CD14-positive monocyte (primary cell): ENCODE measurements around the gene ULK4. TPM values are rescaled to one million over a fixed set of nuclear protein-coding genes. Genes with fewer than 3 reads are reported as not detected.

Experiments
- DNase-seq, 3 donors: peaks; one replicate each; pipeline ENCODE4 v3.0.0-alpha.2; 2011 to 2022
- H2AFZ ChIP-seq: 2 replicates; pipeline ENCODE4 v1.6.0; 2012; ENCODE audit warnings: mild to moderate bottlenecking, low read depth, low read length, inconsistent platforms; ENCODE audit not compliant: insufficient read depth, poor library complexity, severe bottlenecking
- H3K27ac ChIP-seq, 2 donors: 1 replicate in 1 of 2; 2 replicates in 1 of 2; pipeline ENCODE4 v1.5.1; 2012 to 2013; ENCODE audit warnings: low read length in 2 of 2, control low read depth in 1 of 2, inconsistent platforms in 1 of 2, low read depth in 1 of 2, mild to moderate bottlenecking in 1 of 2
- H3K27me3 ChIP-seq, 2 donors: one replicate each; pipeline versions ENCODE4 v1.6.0 to v1.6.1; 2011 to 2013; ENCODE audit warnings: low read length in 2 of 2; ENCODE audit not compliant: control insufficient read depth in 2 of 2, insufficient read depth in 2 of 2
- H3K36me3 ChIP-seq, 2 donors: replicated peaks in 1 of 2; 1 replicate in 1 of 2; 2 replicates in 1 of 2; pipeline versions ENCODE4 v1.5.1 to v1.6.1; 2012 to 2013; ENCODE audit warnings: low read length in 2 of 2, control low read depth in 1 of 2, inconsistent platforms in 1 of 2, mild to moderate bottlenecking in 1 of 2; ENCODE audit not compliant: insufficient read depth in 2 of 2, control insufficient read depth in 1 of 2
- H3K4me1 ChIP-seq, 2 donors: 1 replicate in 1 of 2; 2 replicates in 1 of 2; pipeline versions ENCODE4 v1.5.1 to v1.6.1; 2012 to 2013; ENCODE audit warnings: low read length in 2 of 2, control low read depth in 1 of 2, inconsistent platforms in 1 of 2, mild to moderate bottlenecking in 1 of 2, moderate library complexity in 1 of 2; ENCODE audit not compliant: insufficient read depth in 2 of 2, control insufficient read depth in 1 of 2
- H3K4me2 ChIP-seq: replicated peaks from 2 replicates; pipeline ENCODE3; 2012; ENCODE audit warnings: low read length, moderate library complexity, mild to moderate bottlenecking; ENCODE audit not compliant: poor library complexity, severe bottlenecking; ENCODE audit errors: extremely low read depth
- H3K4me3 ChIP-seq, 3 experiments: fragments of 200-600 bp in 1 of 3; sonication (generic) in 1 of 3; replicated peaks in 1 of 3; 1 replicate in 2 of 3; 2 replicates in 1 of 3; pipeline ENCODE4 v1.5.1; 2011 to 2013; ENCODE audit warnings: low read length in 3 of 3, mild to moderate bottlenecking in 3 of 3, control low read depth in 2 of 3, low read depth in 2 of 3, inconsistent platforms in 1 of 3, moderate library complexity in 1 of 3
- H3K79me2 ChIP-seq: 2 replicates; pipeline ENCODE4 v1.6.0; 2012; ENCODE audit warnings: mild to moderate bottlenecking, control low read depth, inconsistent platforms, low read length, moderate library complexity; ENCODE audit not compliant: insufficient read depth
- H3K9ac ChIP-seq: 2 replicates; pipeline ENCODE4 v1.6.0; 2017; ENCODE audit warnings: low read length, mild to moderate bottlenecking; ENCODE audit not compliant: insufficient read depth, poor library complexity, severe bottlenecking
- H3K9me3 ChIP-seq, 2 donors: replicated peaks in 1 of 2; 1 replicate in 1 of 2; 2 replicates in 1 of 2; pipeline versions ENCODE4 v1.5.1 to v1.6.1; 2012 to 2013; ENCODE audit warnings: low read length in 2 of 2, control low read depth in 1 of 2; ENCODE audit not compliant: control insufficient read depth in 1 of 2, insufficient read depth in 1 of 2
- H4K20me1 ChIP-seq: 2 replicates; pipeline ENCODE4 v1.6.0; 2012; ENCODE audit warnings: mild to moderate bottlenecking, low read length, control low read depth, moderate library complexity; ENCODE audit not compliant: insufficient read depth
- H3K27ac Mint-ChIP-seq, 7 donors: one replicate each; pipeline ENCODE4 v1.8.0; 2020; ENCODE audit warnings: mild to moderate bottlenecking in 7 of 7, mixed read lengths in 7 of 7, moderate library complexity in 6 of 7, inconsistent platforms in 2 of 7
- H3K27me3 Mint-ChIP-seq, 3 donors: one replicate each; pipeline ENCODE4 v1.8.0; 2021 to 2022; ENCODE audit warnings: low read depth in 3 of 3, mild to moderate bottlenecking in 3 of 3, mixed read lengths in 3 of 3, moderate library complexity in 3 of 3, inconsistent platforms in 1 of 3
- H3K36me3 Mint-ChIP-seq, 2 donors: one replicate each; pipeline ENCODE4 v1.8.0; 2020; ENCODE audit warnings: mixed read lengths in 2 of 2, inconsistent platforms in 1 of 2, mild to moderate bottlenecking in 1 of 2
- H3K4me1 Mint-ChIP-seq: one replicate; pipeline ENCODE4 v1.8.0; 2020; ENCODE audit warnings: mild to moderate bottlenecking, mixed read lengths
- H3K4me3 Mint-ChIP-seq, 2 donors: one replicate each; pipeline ENCODE4 v1.8.0; 2020; ENCODE audit warnings: mild to moderate bottlenecking in 2 of 2, mixed read lengths in 2 of 2, moderate library complexity in 1 of 2
- H3K9me3 Mint-ChIP-seq, 7 donors: one replicate each; pipeline ENCODE4 v1.8.0; 2020 to 2022; ENCODE audit warnings: mixed read lengths in 7 of 7, mild to moderate bottlenecking in 6 of 7, moderate library complexity in 6 of 7, inconsistent platforms in 2 of 7
- CTCF ChIP-seq: fragments of 200-600 bp; IDR thresholded peaks from one replicate; pipeline ENCODE4 v1.8.0; 2022; ENCODE audit warnings: antibody characterized with exemption, mild to moderate bottlenecking
- WGBS: methylation state at CpG from one replicate; pipeline ENCODE4 v1.1.5; 2013; ENCODE audit warnings: missing lambda C conversion rate; ENCODE audit not compliant: insufficient coverage; 5-methylcytosine and 5-hydroxymethylcytosine counted together
- intact Hi-C, 2 donors: fragments of 100-400 bp; cut with micrococcal nuclease; formaldehyde crosslinking; loops; one replicate each; pipeline versions ENCODE4 v1.15.0 to v1.15.1; 2023
- polyA plus RNA-seq, 3 donors: library from polyadenylated mRNA; depleted of rRNA in 1 of 3; unstranded in 2 of 3; stranded (reverse) in 1 of 3; fragments of 300-500 nt in 2 of 3; fragments of >200 nt in 1 of 3; fragmentation: Illumina TruSeq in 2 of 3; gene quantifications; 1 replicate in 2 of 3; 2 replicates in 1 of 3; pipeline ENCODE4 v1.2.3, GENCODE V29; 2012 to 2021

Gene ULK4
- polyA plus RNA-seq, 3 donors: 6.7 to 14.0 (median 11.8) TPM

- no peak for TF ChIP-seq CTCF
- H3K9me3 Mint-ChIP-seq: peaks cover 13 to 31% (median 20%) of the 10 kb centered on the region in 7 donors
Observed at GRCh38 chr3:41508063-41508696, 453.7 kb downstream of the ULK4 start.

GRCh38 chr3:41507336-41508062, 454.4 kb downstream of the ULK4 start:
- no peak overlapping the region for H3K9ac ChIP-seq
- no peaks in the 10 kb centered on the region for H3K27me3 Mint-ChIP-seq
- no peak overlapping the region for H3K4me3 ChIP-seq
- H3K4me3 Mint-ChIP-seq: no peak overlapping the region
- no peaks in the 10 kb centered on the region for H3K36me3 Mint-ChIP-seq
- no peaks in the 10 kb centered on the region for H3K36me3 ChIP-seq
- H4K20me1 ChIP-seq: no peaks in the 10 kb centered on the region
- peaks cover 13 to 28% (median 20%) of the 10 kb centered on the region in 7 donors for H3K9me3 Mint-ChIP-seq
- no peak overlapping the region for H3K4me2 ChIP-seq
- intact Hi-C loops: no loop called here
- H3K4me1 ChIP-seq: no peaks in the 10 kb centered on the region
- no peak for DNase-seq
- WGBS: no CpG with 5 or more reads among the region's 2 CpGs
- H3K79me2 ChIP-seq: no peaks in the 10 kb centered on the region
- H3K27ac Mint-ChIP-seq: no peak overlapping the region
- H3K27ac ChIP-seq: no peak overlapping the region
- H3K9me3 ChIP-seq: peaks cover 9 to 10% of the 10 kb centered on the region in 2 donors
- H2AFZ ChIP-seq: no peak overlapping the region
- H3K27me3 ChIP-seq: no peaks in the 10 kb centered on the region
- no peaks in the 10 kb centered on the region for H3K4me1 Mint-ChIP-seq
- no peak for TF ChIP-seq CTCF

More at GRCh38 chr3:41508063-41508696, 453.7 kb downstream of the ULK4 start:
- DNase-seq: no peak
- Histone ChIP-seq H3K4me3 (no peak overlapping the region), H3K9ac (no peak overlapping the region), H3K27me3 (no peaks in the 10 kb centered on the region), H3K79me2 (no peaks in the 10 kb centered on the region), H3K4me1 (no peaks in the 10 kb centered on the region), H2AFZ (no peak overlapping the region), H3K27ac (no peak overlapping the region), H4K20me1 (no peaks in the 10 kb centered on the region), H3K4me2 (no peak overlapping the region), H3K36me3 (no peaks in the 10 kb centered on the region), H3K9me3 (peaks cover 9 to 10% of the 10 kb centered on the region in 2 donors)
- Mint-ChIP-seq H3K27ac (no peak overlapping the region), H3K4me1 (no peaks in the 10 kb centered on the region), H3K36me3 (no peaks in the 10 kb centered on the region), H3K27me3 (no peaks in the 10 kb centered on the region), H3K4me3 (no peak overlapping the region)
- 95% methylated on average over 6 of the region's 7 CpGs for WGBS
- intact Hi-C loops: no loop called here
